HepG2 (cell line): ENCODE measurements around the gene SLC7A6OS. TPM values are rescaled to one million over a fixed set of nuclear protein-coding genes. Genes with fewer than 3 reads are reported as not detected.

Experiments used
- AHR ChIP-seq: IDR thresholded peaks from 2 replicates; pipeline ENCODE4 v1.6.1; 2018; ENCODE audit warnings: missing genetic modification reagents, missing compliant biosample characterization
- ARID2 ChIP-seq: sonication (generic); formaldehyde crosslinking; IDR thresholded peaks from 2 replicates; pipeline ENCODE4 v1.8.1; 2022; ENCODE audit warnings: mild to moderate bottlenecking, missing genetic modification reagents, borderline replicate concordance
- ARNT ChIP-seq: fragments of 450-650 bp; IDR thresholded peaks from 2 replicates; pipeline ENCODE4 v1.6.1; 2017
- ASH2L ChIP-seq: fragments of 300-600, 200-600 bp; sonication (generic); IDR thresholded peaks from 2 replicates; pipeline ENCODE4 v1.7.0; 2017; ENCODE audit warnings: low read depth, mild to moderate bottlenecking, moderate library complexity, mixed read lengths, low read length; ENCODE audit not compliant: insufficient read length
- DBP ChIP-seq: sonication (generic); formaldehyde crosslinking; IDR thresholded peaks from 2 replicates; pipeline ENCODE4 v1.4.0; 2020; ENCODE audit warnings: missing genetic modification reagents; ENCODE audit errors: not compliant biosample characterization
- FOSL2 ChIP-seq: sonication (generic); formaldehyde crosslinking; IDR thresholded peaks from 2 replicates; pipeline ENCODE4 v1.4.0; 2020; ENCODE audit warnings: missing genetic modification reagents
- GABPB1 ChIP-seq: IDR thresholded peaks from 2 replicates; pipeline ENCODE4 v1.6.1; 2016; ENCODE audit warnings: mild to moderate bottlenecking, missing genetic modification reagents, moderate library complexity, missing compliant biosample characterization
- GATA4 ChIP-seq: sonication (generic); IDR thresholded peaks from 2 replicates; pipeline ENCODE4 v1.6.1; 2016; ENCODE audit warnings: antibody characterized with exemption, low read depth, borderline replicate concordance
- GTF2F1 ChIP-seq: fragments of 150-350 bp; IDR thresholded peaks from 2 replicates; pipeline ENCODE4 v1.6.1; 2014; ENCODE audit warnings: low read length
- HBP1 ChIP-seq: IDR thresholded peaks from 2 replicates; pipeline ENCODE4 v1.6.1; 2016; ENCODE audit warnings: low read depth, control low read depth
- REL ChIP-seq: sonication (generic); formaldehyde crosslinking; conservative IDR thresholded peaks from 2 replicates; pipeline ENCODE4 v1.8.0; 2022; ENCODE audit warnings: mild to moderate bottlenecking, missing genetic modification reagents, moderate library complexity
- RORA ChIP-seq: sonication (generic); formaldehyde crosslinking; IDR thresholded peaks from 2 replicates; pipeline ENCODE4 v1.5.0; 2020; ENCODE audit warnings: mild to moderate bottlenecking, missing genetic modification reagents, moderate library complexity
- SNAPC5 ChIP-seq: sonication (generic); formaldehyde crosslinking; IDR thresholded peaks from 2 replicates; pipeline ENCODE4 v1.8.1; 2023; ENCODE audit warnings: mild to moderate bottlenecking, missing genetic modification reagents, borderline replicate concordance
- TCF7 ChIP-seq: sonication (generic); IDR thresholded peaks from 2 replicates; pipeline ENCODE4 v1.6.1; 2016; ENCODE audit warnings: antibody characterized with exemption, low read depth
- WIZ ChIP-seq: sonication (generic); formaldehyde crosslinking; IDR thresholded peaks from 2 replicates; pipeline ENCODE4 v1.5.1; 2020; ENCODE audit warnings: mild to moderate bottlenecking, missing genetic modification reagents
- ZNF142 ChIP-seq: sonication (generic); formaldehyde crosslinking; IDR thresholded peaks from 2 replicates; pipeline ENCODE4 v1.4.0; 2020; ENCODE audit warnings: missing genetic modification reagents
- ZNF232 ChIP-seq: sonication (generic); formaldehyde crosslinking; IDR thresholded peaks from 2 replicates; pipeline ENCODE4 v1.4.0; 2020; ENCODE audit warnings: missing genetic modification reagents, borderline replicate concordance
- ZNF281 ChIP-seq: sonication (generic); formaldehyde crosslinking; IDR thresholded peaks from 2 replicates; pipeline ENCODE4 v1.4.0; 2020; ENCODE audit warnings: missing genetic modification reagents, borderline replicate concordance
- polyA plus RNA-seq, 8 experiments: library from polyadenylated mRNA; depleted of rRNA in 3 of 8; stranded (reverse) in 7 of 8; unstranded in 1 of 8; fragments of >200 nt; fragmentation: Illumina TruSeq in 4 of 8; extraction: Trizol in 4 of 8; gene quantifications; 2 replicates each; pipeline versions ENCODE4 v1.2.1 to v1.2.3, GENCODE V29; 2011 to 2016; ENCODE audit warnings: low read depth in 4 of 8, missing spikeins in 1 of 8, mixed read lengths in 1 of 8; ENCODE audit not compliant: insufficient read depth in 1 of 8
- total RNA-seq, 5 experiments: library from RNA; depleted of rRNA; stranded (reverse); fragments of >200 nt; fragmentation: Illumina TruSeq; extraction: Trizol; gene quantifications; 2 replicates each; pipeline ENCODE4 v1.2.3, GENCODE V29; 2016; ENCODE audit warnings: low read depth in 1 of 5

The SLC7A6OS gene
- total and polyA plus RNA-seq, 2 of the 13 experiments (the other 11 are each of a cell fraction or from before 2014, with no cell fraction given): 11.2 to 21.5 TPM

GRCh38 chr16:68267612-68268405 lies 42.9 kb downstream of the SLC7A6OS start (continued):
- TF ChIP-seq GATA4: no peak
- no peak for TF ChIP-seq REL (CRISPR knock-in tag)
- TF ChIP-seq GTF2F1: no peak
- no peak for TF ChIP-seq ARID2 (CRISPR knock-in tag)
- TF ChIP-seq ARNT: no peak
- no peak for TF ChIP-seq AHR (CRISPR knock-in tag)
- no peak for TF ChIP-seq SNAPC5 (CRISPR knock-in tag)
- no peak for TF ChIP-seq DBP (CRISPR knock-in tag)
- peak; percentile 77; the same call in 1 of the 2 replicates for TF ChIP-seq ZNF281 (CRISPR knock-in tag)
- TF ChIP-seq RORA (CRISPR knock-in tag): no peak
- TF ChIP-seq ASH2L: peak; percentile 59
- no peak for TF ChIP-seq WIZ (CRISPR knock-in tag)
- peak; percentile 8 for TF ChIP-seq FOSL2
- TF ChIP-seq ZNF142: no peak
- TF ChIP-seq GABPB1 (CRISPR knock-in tag): no peak
- no peak for TF ChIP-seq HBP1 (CRISPR knock-in tag)
- TF ChIP-seq TCF7: peak; percentile 16; the same call in 1 of the 2 replicates
- TF ChIP-seq ZNF232 (CRISPR knock-in tag): no peak
